Measurements from ENCODE around the gene POT1.

POT1 gene

DNA sequence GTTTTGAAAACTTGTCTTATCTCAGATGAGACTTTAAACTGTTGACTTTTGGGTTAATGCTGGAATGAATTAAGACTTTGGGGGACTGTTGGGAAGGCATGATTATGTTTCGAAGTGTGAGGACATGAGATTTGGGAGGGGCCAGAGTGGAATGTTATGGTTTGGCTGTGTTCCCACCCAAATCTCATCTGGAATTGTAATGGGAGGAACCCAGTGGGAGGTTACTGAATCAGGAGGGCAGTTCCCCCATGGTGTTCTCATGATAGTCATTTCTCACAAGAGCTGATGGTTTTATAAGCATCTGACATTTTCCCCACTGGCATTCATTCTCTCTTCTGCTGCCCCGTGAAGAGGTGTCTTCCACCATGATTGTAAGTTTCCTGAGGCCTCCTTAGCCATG is 13.8 kb upstream of the POT1 start:
- no peak overlapping the region for H3K4me3 ChIP-seq (ENCODE audit: control insufficient read depth, low read depth, low read length)
- TF ChIP-seq, protein P1, sequence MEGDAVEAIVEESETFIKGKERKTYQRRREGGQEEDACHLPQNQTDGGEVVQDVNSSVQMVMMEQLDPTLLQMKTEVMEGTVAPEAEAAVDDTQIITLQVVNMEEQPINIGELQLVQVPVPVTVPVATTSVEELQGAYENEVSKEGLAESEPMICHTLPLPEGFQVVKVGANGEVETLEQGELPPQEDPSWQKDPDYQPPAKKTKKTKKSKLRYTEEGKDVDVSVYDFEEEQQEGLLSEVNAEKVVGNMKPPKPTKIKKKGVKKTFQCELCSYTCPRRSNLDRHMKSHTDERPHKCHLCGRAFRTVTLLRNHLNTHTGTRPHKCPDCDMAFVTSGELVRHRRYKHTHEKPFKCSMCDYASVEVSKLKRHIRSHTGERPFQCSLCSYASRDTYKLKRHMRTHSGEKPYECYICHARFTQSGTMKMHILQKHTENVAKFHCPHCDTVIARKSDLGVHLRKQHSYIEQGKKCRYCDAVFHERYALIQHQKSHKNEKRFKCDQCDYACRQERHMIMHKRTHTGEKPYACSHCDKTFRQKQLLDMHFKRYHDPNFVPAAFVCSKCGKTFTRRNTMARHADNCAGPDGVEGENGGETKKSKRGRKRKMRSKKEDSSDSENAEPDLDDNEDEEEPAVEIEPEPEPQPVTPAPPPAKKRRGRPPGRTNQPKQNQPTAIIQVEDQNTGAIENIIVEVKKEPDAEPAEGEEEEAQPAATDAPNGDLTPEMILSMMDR (IDR thresholded peaks at IDR 0.05; ENCODE audit: control insufficient read depth, insufficient read depth, low read depth, low read length, missing control alignments), result no peak
- no peak for DNase-seq (ENCODE audit: low read depth)

DNA sequence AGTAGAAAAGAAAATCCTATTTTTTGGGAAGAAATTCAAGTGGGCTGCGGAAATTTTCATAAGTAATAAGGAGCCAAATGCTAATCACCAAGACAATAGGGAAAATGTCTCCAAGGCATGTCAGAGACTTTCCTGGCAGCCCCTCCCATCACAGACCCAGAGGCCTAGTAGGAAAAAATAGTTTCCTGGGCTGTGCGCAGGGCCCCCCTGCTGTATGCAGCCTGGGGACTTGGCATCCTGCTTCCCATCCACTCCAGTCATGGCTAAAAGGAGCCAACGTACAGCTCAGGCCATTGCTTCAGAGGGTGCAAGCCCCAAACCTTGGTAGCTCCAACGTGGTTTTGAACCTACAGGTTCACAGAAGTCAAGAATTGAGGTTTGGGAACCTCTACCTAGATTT is 12.8 kb upstream of the POT1 start:
- TF ChIP-seq, protein P1 (IDR thresholded peaks at IDR 0.05; ENCODE audit: control insufficient read depth, insufficient read depth, low read depth, low read length, missing control alignments), result no peak
- no peak for DNase-seq (ENCODE audit: low read depth)
- no peak overlapping the region for H3K4me3 ChIP-seq (ENCODE audit: control insufficient read depth, low read depth, low read length)

DNA sequence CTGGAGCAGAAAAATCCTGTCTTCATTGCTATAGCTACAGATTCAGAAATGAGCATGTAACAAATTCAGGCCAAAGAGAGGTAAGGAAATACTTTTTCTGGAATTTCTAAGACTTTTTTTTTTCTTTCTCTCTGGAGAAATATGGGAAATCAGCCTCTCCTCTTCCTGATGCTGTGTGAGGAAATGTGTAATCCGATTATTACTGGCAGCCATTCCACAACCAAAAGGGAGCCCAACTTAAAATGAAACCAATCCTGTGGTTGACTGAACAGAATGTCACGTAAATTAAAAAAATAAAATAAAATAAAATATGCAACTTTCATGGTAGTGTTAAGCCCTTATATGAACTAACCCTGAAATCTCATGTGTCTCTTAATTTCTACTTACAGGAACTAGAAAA is 10.7 kb upstream of the POT1 start:
- H3K4me3 ChIP-seq (ENCODE audit: control insufficient read depth, low read depth, low read length), result no peak overlapping the region
- TF ChIP-seq, protein P1 (IDR thresholded peaks at IDR 0.05; ENCODE audit: control insufficient read depth, insufficient read depth, low read depth, low read length, missing control alignments), result no peak
- DNase-seq (ENCODE audit: low read depth), result no peak

DNA sequence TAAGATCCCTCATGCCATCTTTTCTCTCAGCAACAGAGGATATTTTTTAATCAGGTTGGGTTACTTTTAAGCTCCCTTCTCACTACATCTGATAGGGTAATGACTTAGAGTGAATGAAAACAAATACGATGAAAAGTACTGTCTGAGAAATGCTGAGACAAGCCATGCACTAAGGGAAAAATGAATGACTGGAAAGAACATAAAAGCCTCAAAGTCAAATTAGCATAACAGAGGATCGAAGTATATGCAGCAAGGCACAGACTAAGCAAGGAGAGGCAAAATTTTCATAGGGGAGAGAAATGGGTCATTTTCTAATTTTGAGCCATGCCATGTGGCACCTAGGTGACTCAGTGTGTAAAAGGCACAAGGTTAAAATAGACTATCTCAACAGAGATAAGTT is 8.5 kb upstream of the POT1 start:
- TF ChIP-seq, protein P1 (IDR thresholded peaks at IDR 0.05; ENCODE audit: control insufficient read depth, insufficient read depth, low read depth, low read length, missing control alignments), result no peak
- no peak for DNase-seq (ENCODE audit: low read depth)
- no peak overlapping the region for H3K4me3 ChIP-seq (ENCODE audit: control insufficient read depth, low read depth, low read length)

DNA sequence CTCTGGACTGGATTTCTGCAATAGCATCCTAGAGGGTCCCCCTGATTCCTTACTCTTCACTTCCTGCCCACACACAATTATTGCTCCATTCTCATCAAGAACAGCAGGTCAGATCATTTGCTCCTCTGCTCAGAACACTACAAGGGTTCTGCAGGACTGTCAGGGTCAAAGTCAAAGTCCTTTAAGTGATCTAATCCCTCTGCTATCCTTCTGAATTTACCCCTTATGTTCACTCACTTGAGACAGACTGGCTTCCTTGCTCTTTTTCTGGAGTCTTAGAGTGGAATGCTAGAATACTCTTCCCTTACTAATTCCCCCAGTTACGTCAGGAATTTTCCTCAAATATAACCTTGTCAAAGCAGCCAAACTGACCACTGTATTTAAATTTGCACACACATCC is 7.5 kb upstream of the POT1 start:
- TF ChIP-seq, protein P1 (IDR thresholded peaks at IDR 0.05; ENCODE audit: control insufficient read depth, insufficient read depth, low read depth, low read length, missing control alignments), result no peak
- DNase-seq (ENCODE audit: low read depth), result no peak
- H3K4me3 ChIP-seq (ENCODE audit: control insufficient read depth, low read depth, low read length), result no peak overlapping the region

DNA sequence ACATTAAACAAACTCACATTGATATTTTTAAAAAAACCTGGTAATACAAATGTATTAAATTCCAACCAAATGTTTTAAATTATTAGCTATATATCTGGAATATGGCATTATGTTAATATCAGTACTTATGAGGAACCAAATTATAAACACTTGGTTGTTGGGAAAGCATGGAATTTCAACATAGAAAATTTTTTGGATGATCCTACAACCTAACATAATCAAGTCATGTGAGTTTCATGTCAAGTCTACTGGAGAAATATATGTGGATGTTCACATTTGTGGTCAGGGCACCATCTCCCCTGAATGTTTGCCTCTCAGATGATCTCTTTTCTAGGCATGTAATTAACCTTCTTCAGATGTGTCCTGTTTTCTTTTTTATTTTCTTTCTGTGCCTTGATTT is 5.2 kb upstream of the POT1 start:
- TF ChIP-seq, protein P1 (IDR thresholded peaks at IDR 0.05; ENCODE audit: control insufficient read depth, insufficient read depth, low read depth, low read length, missing control alignments), result no peak
- H3K4me3 ChIP-seq (ENCODE audit: control insufficient read depth, low read depth, low read length), result no peak overlapping the region
- no peak for DNase-seq (ENCODE audit: low read depth)
